Large intestine (tissue), 3 donors: Measurements from ENCODE around the gene FAM174A. TPM values are rescaled to one million over a fixed set of nuclear protein-coding genes. Genes with fewer than 3 reads are reported as not detected.

Experiments used
- DNase-seq, 2 donors: peaks; one replicate each; pipeline versions ENCODE4 v3.0.0 to v3.0.0-alpha.2; 2013
- H3K27ac ChIP-seq: one replicate; pipeline ENCODE4 v1.5.1; 2013; ENCODE audit warnings: low read length
- H3K27me3 ChIP-seq: 2 replicates; pipeline ENCODE4 v1.6.1; 2013; ENCODE audit warnings: low read length; ENCODE audit not compliant: control insufficient read depth, insufficient read depth
- H3K36me3 ChIP-seq: 2 replicates; pipeline ENCODE4 v1.6.1; 2013; ENCODE audit warnings: low read length; ENCODE audit not compliant: control insufficient read depth, insufficient read depth
- H3K4me1 ChIP-seq: one replicate; pipeline ENCODE4 v1.6.1; 2013; ENCODE audit warnings: low read length; ENCODE audit not compliant: control insufficient read depth, insufficient read depth
- H3K4me3 ChIP-seq: one replicate; pipeline ENCODE4 v1.5.1; 2013; ENCODE audit warnings: low read length
- H3K9me3 ChIP-seq: one replicate; pipeline ENCODE4 v1.6.1; 2013; ENCODE audit warnings: mild to moderate bottlenecking, low read depth, low read length, moderate library complexity; ENCODE audit not compliant: control insufficient read depth
- WGBS: methylation state at CpG from one replicate; pipeline ENCODE4 v1.1.5; 2013; ENCODE audit warnings: low lambda C conversion rate; ENCODE audit not compliant: insufficient coverage; 5-methylcytosine and 5-hydroxymethylcytosine counted together
- polyA plus RNA-seq: library from polyadenylated mRNA; unstranded; fragments of 120-200 nt; gene quantifications from one replicate; pipeline ENCODE4 v1.2.1, GENCODE V29; 2013

FAM174A gene
- polyA plus RNA-seq, 1 donor: 22.4 TPM

DNA sequence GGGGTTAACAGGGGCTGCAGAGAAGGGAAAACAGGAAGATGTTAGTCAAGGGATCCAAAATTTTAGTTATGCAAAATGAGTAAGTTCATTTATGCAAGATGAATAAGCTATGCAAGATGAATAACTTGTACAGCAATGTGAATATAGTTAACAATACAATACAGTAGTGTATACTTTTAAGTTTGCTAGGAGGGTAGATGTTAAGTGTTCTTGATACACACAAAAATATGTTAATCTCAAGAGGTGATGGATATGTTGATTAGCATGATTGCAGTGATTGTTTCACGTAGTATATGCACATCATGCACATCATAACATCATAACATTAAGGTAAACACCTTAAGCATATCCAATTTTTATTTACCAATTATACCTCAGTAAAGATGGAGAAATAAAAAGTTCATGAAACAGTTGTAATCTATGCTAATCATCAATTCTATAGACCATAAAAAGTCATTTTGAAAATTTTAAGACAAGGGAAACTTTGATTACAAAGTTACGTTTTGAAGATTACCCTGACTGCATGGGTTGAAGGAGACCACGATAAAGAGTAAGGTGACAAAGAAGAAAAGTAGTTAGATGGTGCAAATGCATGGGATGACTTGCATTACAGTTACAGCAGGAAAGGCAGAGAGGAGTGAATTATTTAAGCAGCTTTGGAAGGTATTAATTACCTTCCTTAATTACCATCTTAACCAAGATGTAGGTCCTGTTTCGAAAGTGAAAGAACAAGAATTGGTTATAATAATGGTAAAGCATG is 31.4 kb downstream of the FAM174A start:
- 85% methylated on average over 2 of the region's 4 CpGs for WGBS
- Histone ChIP-seq H3K4me1 (no peaks in the 10 kb centered on the region), H3K27me3 (no peaks in the 10 kb centered on the region), H3K4me3 (no peak overlapping the region), H3K27ac (no peak overlapping the region), H3K36me3 (peaks cover 9% of the 10 kb centered on the region), H3K9me3 (no peaks in the 10 kb centered on the region)
- no peak for DNase-seq

DNA sequence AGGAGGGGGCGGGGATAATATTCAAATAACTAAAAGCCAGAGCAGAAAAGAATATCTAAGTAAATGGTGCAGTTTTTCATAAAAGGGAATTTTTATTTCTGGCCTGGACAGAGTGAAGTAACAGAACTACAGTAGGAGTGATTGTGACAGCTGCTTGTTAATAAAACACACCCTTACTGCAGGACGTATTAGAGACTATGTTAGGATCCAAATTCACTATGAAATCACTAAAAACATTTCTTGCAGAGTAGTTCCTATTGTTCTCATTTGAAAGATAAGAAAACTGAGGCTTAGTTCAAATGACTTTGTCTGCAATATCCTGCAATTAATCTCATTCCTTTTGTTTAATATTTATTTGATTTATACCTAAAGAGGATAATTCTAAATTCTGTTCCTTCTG is 39.5 kb downstream of the FAM174A start:
- H3K27me3 ChIP-seq: no peaks in the 10 kb centered on the region
- H3K9me3 ChIP-seq: no peaks in the 10 kb centered on the region
- H3K4me3 ChIP-seq: no peak overlapping the region
- 82% methylated on average over 2 of the region's 2 CpGs for WGBS
- H3K36me3 ChIP-seq: no peaks in the 10 kb centered on the region
- no peaks in the 10 kb centered on the region for H3K4me1 ChIP-seq
- no peak overlapping the region for H3K27ac ChIP-seq
- no peak for DNase-seq

DNA sequence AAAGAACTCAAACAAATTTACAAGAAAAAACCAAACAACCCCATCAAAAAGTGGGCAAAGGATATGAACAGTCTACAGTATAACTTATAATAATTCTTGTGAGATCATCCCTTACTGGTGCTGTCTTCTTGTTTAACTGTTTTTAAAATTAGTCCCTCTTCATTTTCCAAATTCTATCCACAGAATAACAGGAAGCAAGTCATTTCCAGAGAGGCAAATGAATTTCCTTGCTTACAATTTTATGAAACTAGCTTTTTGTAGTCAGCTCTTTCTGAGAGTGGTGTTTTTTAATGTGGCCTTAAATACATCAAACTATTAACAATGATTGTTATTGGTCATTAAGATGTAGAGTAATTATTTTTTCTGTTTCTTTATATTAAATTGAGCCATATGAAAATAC is 40.6 kb downstream of the FAM174A start:
- Histone ChIP-seq H3K27me3 (no peaks in the 10 kb centered on the region), H3K36me3 (no peaks in the 10 kb centered on the region), H3K9me3 (no peaks in the 10 kb centered on the region), H3K4me3 (no peak overlapping the region), H3K4me1 (no peaks in the 10 kb centered on the region), H3K27ac (no peak overlapping the region)
- DNase-seq: no peak

DNA sequence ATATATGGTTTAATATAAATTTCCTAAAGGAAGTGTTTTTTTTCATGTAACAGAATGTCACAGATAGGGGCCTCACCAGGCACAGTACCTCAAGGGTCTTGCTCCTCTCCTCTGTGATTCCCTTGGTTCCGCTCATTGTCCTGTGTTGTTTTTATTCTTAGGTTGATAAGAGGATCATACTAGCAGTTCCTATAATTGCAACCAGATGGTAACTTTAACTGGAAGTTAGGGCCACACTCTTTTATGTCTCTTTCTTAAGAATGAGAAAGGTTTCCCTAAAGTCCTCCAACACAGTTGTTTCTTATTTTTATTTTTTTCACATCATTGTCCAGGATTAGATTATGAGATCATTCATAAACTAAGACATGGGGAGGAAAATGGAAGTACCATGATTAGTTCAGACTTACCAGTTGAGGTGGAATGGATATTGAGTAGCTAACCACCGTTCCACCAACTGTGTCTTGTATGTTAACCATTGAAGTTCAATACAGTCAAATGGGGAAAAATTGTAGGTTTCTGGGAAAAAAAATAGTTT is 41.1 kb downstream of the FAM174A start:
- DNase-seq: no peak
- 100% methylated on average over 1 of the region's 2 CpGs for WGBS
- Histone ChIP-seq H3K9me3 (no peaks in the 10 kb centered on the region), H3K36me3 (no peaks in the 10 kb centered on the region), H3K4me1 (no peaks in the 10 kb centered on the region), H3K27ac (no peak overlapping the region), H3K27me3 (no peaks in the 10 kb centered on the region), H3K4me3 (no peak overlapping the region)

DNA sequence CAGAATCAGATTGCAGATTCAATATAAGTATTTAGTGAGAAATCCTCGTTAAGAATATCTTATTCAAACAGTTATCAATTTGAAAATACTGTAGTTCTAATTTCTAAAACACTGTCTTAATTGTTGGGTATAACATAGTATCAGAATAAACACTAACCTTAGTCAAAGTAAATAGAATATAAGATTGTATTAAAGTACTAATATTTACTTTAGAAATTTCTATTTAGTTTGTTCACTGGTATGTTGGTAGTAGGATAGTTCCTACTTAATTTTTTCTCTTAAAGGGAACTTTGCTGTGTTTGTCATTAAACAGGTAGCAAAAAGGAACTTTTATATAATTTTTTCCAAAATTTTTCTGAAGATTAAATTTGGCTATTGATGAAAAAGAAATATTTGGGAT is 42.3 kb downstream of the FAM174A start:
- no peak for DNase-seq
- no peaks in the 10 kb centered on the region for H3K36me3 ChIP-seq
- WGBS: no CpG with 5 or more reads among the region's 1 CpG

DNA sequence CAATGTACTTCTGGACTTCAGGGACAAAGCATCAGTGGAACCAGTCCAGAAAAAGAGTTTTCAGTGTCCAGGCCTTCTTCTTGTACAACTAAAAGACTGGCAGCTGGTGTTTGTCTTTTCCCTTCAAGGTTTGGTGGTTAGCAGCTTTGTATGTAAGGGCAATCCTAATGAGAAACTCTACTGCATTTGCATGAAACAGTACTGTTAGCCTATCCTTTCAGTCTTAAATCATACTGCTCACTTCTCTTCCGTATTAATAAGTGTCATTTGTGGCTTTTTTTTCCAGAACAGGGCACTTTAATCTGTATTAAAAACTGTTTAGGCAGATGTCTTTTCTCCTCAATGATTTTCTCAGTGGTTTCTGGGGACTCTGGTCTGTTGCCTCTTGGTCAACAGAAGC is 48.9 kb downstream of the FAM174A start:
- DNase-seq: no peak
- Histone ChIP-seq H3K36me3 (no peaks in the 10 kb centered on the region), H3K9me3 (no peaks in the 10 kb centered on the region), H3K4me1 (no peaks in the 10 kb centered on the region), H3K27me3 (no peaks in the 10 kb centered on the region), H3K4me3 (no peak overlapping the region), H3K27ac (no peak overlapping the region)
- 57% methylated on average over 1 of the region's 1 CpG for WGBS

More for the DNA sequence above, 42.3 kb downstream of the FAM174A start:
- H3K9me3 ChIP-seq: no peaks in the 10 kb centered on the region
- no peaks in the 10 kb centered on the region for H3K27me3 ChIP-seq
- H3K27ac ChIP-seq: no peak overlapping the region
- H3K4me1 ChIP-seq: no peaks in the 10 kb centered on the region
- no peak overlapping the region for H3K4me3 ChIP-seq

DNA sequence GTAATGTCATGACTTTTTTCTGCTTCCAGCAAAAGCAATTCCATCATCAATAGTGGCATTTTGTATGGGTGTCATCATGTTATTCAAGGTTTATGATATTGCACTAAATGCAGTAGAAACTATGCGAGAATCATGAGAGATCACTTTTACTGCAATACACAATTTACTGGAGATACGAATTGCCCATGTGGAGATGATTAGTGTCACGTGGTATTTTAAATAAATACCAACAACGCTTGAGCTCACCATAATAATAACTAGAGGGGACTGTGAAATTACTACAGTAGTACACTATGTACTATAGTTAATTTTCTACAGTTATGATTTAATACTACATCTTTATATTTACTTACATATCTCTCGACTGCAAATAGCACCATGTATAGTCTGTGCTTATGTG is 49.7 kb downstream of the FAM174A start:
- DNase-seq: no peak

DNA sequence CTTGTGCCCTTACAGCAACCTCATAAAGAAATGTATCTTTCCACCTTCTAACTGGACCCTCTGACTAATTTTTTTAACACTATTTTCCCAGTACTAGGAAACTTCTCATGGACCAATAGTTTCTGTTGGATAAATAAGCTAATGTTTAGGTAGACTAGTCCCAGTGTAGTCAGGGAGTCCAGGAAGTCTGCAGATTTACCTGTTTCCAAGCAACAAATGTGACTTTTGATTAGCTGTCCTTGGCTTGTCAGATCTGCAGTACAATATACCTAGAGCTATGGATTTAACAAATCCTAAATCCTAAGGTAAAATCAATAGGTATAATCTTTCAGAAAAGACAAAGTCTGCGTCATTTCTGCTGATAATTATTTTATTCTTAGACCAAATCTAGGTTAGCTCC is 55.7 kb downstream of the FAM174A start:
- H3K27me3 ChIP-seq: no peaks in the 10 kb centered on the region
- H3K4me3 ChIP-seq: no peak overlapping the region
- no peak overlapping the region for H3K27ac ChIP-seq
- no peaks in the 10 kb centered on the region for H3K4me1 ChIP-seq
- no peaks in the 10 kb centered on the region for H3K9me3 ChIP-seq
- no peaks in the 10 kb centered on the region for H3K36me3 ChIP-seq
- WGBS: 75% methylated on average over 1 of the region's 1 CpG
- DNase-seq: peak in 1 of 2 donors; percentile 8

More for the DNA sequence above, 49.7 kb downstream of the FAM174A start:
- H3K36me3 ChIP-seq: no peaks in the 10 kb centered on the region
- no peaks in the 10 kb centered on the region for H3K4me1 ChIP-seq
- no peak overlapping the region for H3K27ac ChIP-seq
- H3K4me3 ChIP-seq: no peak overlapping the region
- H3K9me3 ChIP-seq: no peaks in the 10 kb centered on the region
- WGBS: no CpG with 5 or more reads among the region's 5 CpGs
- H3K27me3 ChIP-seq: no peaks in the 10 kb centered on the region

DNA sequence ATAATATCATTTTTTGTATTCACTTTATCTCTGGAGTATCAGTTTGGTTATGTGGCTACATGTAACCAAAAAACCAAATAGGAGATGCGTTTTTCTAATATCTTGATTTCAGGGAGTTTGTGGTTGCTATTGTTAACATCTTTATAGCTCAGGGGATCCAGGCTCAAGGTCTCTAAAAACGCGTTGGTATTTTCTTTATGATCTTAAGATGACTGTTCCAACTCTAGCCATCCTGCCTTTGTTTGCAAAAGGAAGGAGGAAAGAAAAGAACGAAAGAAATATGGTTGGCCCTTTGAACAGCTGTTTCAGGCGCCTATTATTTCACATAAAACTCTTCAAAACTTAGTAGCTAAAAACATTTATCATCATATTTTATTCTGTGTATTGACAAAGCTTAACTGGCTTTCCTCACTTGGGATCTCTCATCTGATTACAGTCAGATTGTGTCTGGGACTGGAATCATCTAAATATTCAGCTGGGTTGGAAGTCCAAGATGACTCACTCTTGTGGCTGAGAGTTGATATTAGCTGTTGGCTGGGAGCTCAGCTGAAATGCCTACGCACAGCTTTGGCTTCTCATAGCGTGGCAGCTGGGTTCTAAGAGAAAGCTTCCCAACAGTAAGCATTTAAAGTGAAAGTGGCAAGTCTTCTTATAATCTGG is 60.1 kb downstream of the FAM174A start:
- 80% methylated on average over 2 of the region's 7 CpGs for WGBS

DNA sequence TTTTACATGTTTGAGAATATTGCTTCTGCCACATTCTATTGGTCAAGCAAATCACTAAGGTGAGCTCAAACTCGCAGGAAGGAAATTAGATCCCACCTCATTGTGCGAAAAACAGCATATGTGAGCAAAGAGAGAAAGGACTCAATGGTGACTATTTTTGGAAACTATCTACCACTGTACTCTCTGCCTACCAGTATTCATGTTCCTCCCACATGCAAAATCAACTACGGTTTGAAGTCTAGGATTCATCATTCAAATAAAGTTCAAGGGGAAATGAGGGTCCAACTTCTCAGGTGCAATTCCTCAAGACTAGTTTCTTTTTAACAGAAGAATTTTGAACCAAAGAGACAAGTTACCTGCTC is 60.6 kb downstream of the FAM174A start:
- no peaks in the 10 kb centered on the region for H3K27me3 ChIP-seq
- no peak overlapping the region for H3K27ac ChIP-seq
- no peaks in the 10 kb centered on the region for H3K4me1 ChIP-seq
- no peak overlapping the region for H3K4me3 ChIP-seq
- no peaks in the 10 kb centered on the region for H3K9me3 ChIP-seq
- no peak for DNase-seq
- H3K36me3 ChIP-seq: no peaks in the 10 kb centered on the region
- WGBS: 83% methylated on average over 1 of the region's 3 CpGs

More for the DNA sequence above, 60.1 kb downstream of the FAM174A start:
- H3K27ac ChIP-seq: no peak overlapping the region
- H3K27me3 ChIP-seq: no peaks in the 10 kb centered on the region
- H3K4me1 ChIP-seq: no peaks in the 10 kb centered on the region
- H3K36me3 ChIP-seq: no peaks in the 10 kb centered on the region
- DNase-seq: peak; percentile 34 to 37
- H3K9me3 ChIP-seq: no peaks in the 10 kb centered on the region
- no peak overlapping the region for H3K4me3 ChIP-seq
